HG03064 (cell line): ENCODE results near the gene CHST3.
"Not testable (repeated sequence)": the region's sequence is repeated elsewhere in the genome, so short reads cannot be mapped to it uniquely, and the experiment has no call there.

Experiments used
- ATAC-seq: cut with Tn5 transposase; IDR thresholded peaks from one replicate; pipeline ENCODE4 v1.9.1; 2021; ENCODE audit warnings: low read depth; ENCODE audit not compliant: unreplicated experiment

The CHST3 gene

GRCh38 chr10:71964098-71964742 is at the start of gene CHST3:
Gene CHST3 (plus strand): TSS chr10:71964395. CDS start chr10:72005843, 41,448 bp downstream.
- ATAC-seq, result no peak

GRCh38 chr10:71916827-71917226 is 47.4 kb upstream of the CHST3 start:
- ATAC-seq, result no peak

- ATAC-seq, result no peak
Observed at GRCh38 chr10:71918992-71919391, 45.2 kb upstream of the CHST3 start.

- ATAC-seq, result not testable (repeated sequence)
Observed at GRCh38 chr10:71919956-71920539, 44.1 kb upstream of the CHST3 start.

GRCh38 chr10:71920540-71921323 is 43.5 kb upstream of the CHST3 start:
- ATAC-seq, result no peak

- ATAC-seq, result no peak
Observed at GRCh38 chr10:71921324-71922027, 42.7 kb upstream of the CHST3 start.

- no peak for ATAC-seq
Observed at GRCh38 chr10:71923138-71923692, 41.0 kb upstream of the CHST3 start.

GRCh38 chr10:71924771-71925170 is 39.4 kb upstream of the CHST3 start:
- no peak for ATAC-seq

- no peak for ATAC-seq
Observed at GRCh38 chr10:71927159-71927558, 37.0 kb upstream of the CHST3 start.

- no peak for ATAC-seq
Observed at GRCh38 chr10:71927776-71928592, 36.2 kb upstream of the CHST3 start.

- ATAC-seq, result no peak
Observed at GRCh38 chr10:71931295-71931694, 32.9 kb upstream of the CHST3 start.

GRCh38 chr10:71933651-71934050 is 30.5 kb upstream of the CHST3 start:
- no peak for ATAC-seq

- no peak for ATAC-seq
Observed at GRCh38 chr10:71938211-71938610, 26.0 kb upstream of the CHST3 start.

GRCh38 chr10:71939304-71939703 is 24.9 kb upstream of the CHST3 start:
- no peak for ATAC-seq

GRCh38 chr10:71939861-71940474 is 24.2 kb upstream of the CHST3 start:
- no peak for ATAC-seq

GRCh38 chr10:71940752-71941151 is 23.4 kb upstream of the CHST3 start:
- no peak for ATAC-seq

GRCh38 chr10:71941318-71941717 is 22.9 kb upstream of the CHST3 start:
- ATAC-seq, result no peak

- no peak for ATAC-seq
Observed at GRCh38 chr10:71945819-71946474, 18.2 kb upstream of the CHST3 start.

- ATAC-seq, result no peak
Observed at GRCh38 chr10:71946700-71947099, 17.5 kb upstream of the CHST3 start.
